Nephron progenitor cell (in vitro differentiated cells): ENCODE data around the gene PRKG1.
A peak's percentile ranks its signal among the peaks of the same experiment; 100 is the strongest.

ENCODE experiments used
- DNase-seq: peaks from one replicate; pipeline ENCODE4 v3.0.0; 2021
- H3K27ac Mint-ChIP-seq: 2 replicates; pipeline ENCODE4 v1.8.0; 2021; ENCODE audit warnings: mild to moderate bottlenecking, moderate library complexity, mixed read lengths
- H3K27me3 Mint-ChIP-seq: 2 replicates; pipeline ENCODE4 v1.8.0; 2021; ENCODE audit warnings: mild to moderate bottlenecking, low read depth, mixed read lengths; ENCODE audit not compliant: poor library complexity
- H3K36me3 Mint-ChIP-seq: 2 replicates; pipeline ENCODE4 v1.8.0; 2021; ENCODE audit warnings: low read depth, mixed read lengths
- H3K4me1 Mint-ChIP-seq: 2 replicates; pipeline ENCODE4 v1.8.0; 2021; ENCODE audit warnings: mixed read lengths
- H3K4me3 Mint-ChIP-seq: 2 replicates; pipeline ENCODE4 v1.8.0; 2021; ENCODE audit warnings: mild to moderate bottlenecking, moderate library complexity, mixed read lengths
- H3K9me3 Mint-ChIP-seq: 2 replicates; pipeline ENCODE4 v1.8.0; 2021; ENCODE audit warnings: mild to moderate bottlenecking, moderate library complexity, mixed read lengths
- CTCF ChIP-seq: fragments of 200-600 bp; sonication (generic); IDR thresholded peaks from 2 replicates; pipeline ENCODE4 v1.5.0; 2021; ENCODE audit warnings: antibody characterized with exemption

PRKG1 gene

DNA sequence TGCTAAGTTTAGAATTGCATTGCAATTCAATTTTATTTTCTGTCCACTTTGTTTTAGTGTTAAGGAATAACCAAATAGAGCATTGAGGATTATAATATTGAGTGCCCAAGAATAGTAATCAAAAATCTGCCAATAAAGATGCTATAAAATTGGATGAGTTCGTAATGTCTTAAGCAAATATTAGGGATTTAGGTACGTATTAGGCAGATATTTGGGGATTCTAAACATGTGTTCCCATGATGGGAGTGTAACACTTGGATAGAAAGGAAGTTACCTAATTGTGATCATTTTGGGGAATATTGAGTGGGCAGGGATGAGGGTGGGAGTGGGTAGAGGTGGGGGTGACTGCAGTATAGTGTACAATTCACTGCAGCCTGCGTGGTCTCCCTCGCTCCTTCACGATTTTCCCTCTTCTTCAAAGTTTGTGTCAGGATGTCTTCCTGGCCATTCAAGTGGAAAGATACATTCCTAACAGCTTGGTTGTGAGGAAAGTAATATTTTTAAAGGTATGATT, 1.3 kb upstream of the PRKG1 start:
- H3K4me1 Mint-ChIP-seq = peaks cover 28% of the 10 kb centered on the region
- H3K27me3 Mint-ChIP-seq = peaks cover 30% of the 10 kb centered on the region
- H3K4me3 Mint-ChIP-seq = peak overlapping the region; percentile 96
- H3K9me3 Mint-ChIP-seq = no peaks in the 10 kb centered on the region
- H3K27ac Mint-ChIP-seq = no peak overlapping the region
- H3K36me3 Mint-ChIP-seq = no peaks in the 10 kb centered on the region
- no peak for DNase-seq
- no peak for TF ChIP-seq CTCF

- peaks cover 30% of the 10 kb centered on the region for H3K27me3 Mint-ChIP-seq
- no peak for TF ChIP-seq CTCF
- no peaks in the 10 kb centered on the region for H3K36me3 Mint-ChIP-seq
- peak; percentile 42 for DNase-seq
- H3K9me3 Mint-ChIP-seq = no peaks in the 10 kb centered on the region
- H3K4me1 Mint-ChIP-seq = peaks cover 28% of the 10 kb centered on the region
- no peak overlapping the region for H3K27ac Mint-ChIP-seq
- H3K4me3 Mint-ChIP-seq = peak overlapping the region; percentile 96
Measured at GRCh38 chr10:51073453-51074237, 642 bp upstream of the PRKG1 start.

DNA sequence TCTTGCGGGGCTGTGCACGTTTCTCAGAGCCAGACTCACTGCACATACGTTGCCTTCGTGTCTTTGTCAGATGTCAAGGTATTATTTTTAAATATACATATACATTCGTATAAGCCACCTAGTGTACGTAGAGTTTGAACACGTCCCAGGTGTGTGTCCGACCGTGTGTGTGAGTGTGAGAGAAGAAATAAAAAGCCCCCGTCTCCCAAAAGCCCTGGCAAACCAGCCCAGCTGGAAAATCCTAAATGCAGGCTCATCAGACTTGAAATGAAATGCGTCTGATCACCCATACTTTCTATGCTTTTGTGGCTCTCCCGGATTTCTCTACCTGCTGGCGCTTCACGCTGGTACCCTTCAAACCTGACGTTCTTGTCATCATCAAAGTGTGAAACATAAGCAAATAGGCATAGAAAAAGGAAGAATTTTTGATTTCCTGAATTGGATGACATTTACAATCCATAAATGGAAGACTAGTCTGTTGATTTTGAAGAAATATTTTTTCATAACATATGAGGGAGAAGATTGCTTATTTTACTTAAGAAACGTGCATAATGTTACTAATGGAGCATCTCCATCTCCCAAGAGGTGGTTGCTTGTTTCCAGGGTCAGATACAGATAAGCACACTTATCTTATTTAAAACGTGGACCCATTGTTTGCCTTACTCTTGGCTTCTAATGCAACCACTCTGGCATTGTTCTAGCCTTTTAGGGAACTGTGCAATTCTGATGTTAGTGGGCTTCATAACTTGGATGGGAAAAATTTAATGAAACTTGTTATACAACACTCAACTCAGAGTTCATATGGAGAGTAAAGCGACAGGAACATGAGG, 971 bp downstream of the PRKG1 start:
- no peak for TF ChIP-seq CTCF
- peaks cover 30% of the 10 kb centered on the region for H3K27me3 Mint-ChIP-seq
- H3K27ac Mint-ChIP-seq = no peak overlapping the region
- DNase-seq = no peak
- H3K4me3 Mint-ChIP-seq = peak overlapping the region; percentile 96
- H3K9me3 Mint-ChIP-seq = no peaks in the 10 kb centered on the region
- H3K36me3 Mint-ChIP-seq = no peaks in the 10 kb centered on the region
- peaks cover 42% of the 10 kb centered on the region for H3K4me1 Mint-ChIP-seq

GRCh38 chr10:51075873-51076229, 1.6 kb downstream of the PRKG1 start:
- DNase-seq = no peak
- H3K4me1 Mint-ChIP-seq = peaks cover 48% of the 10 kb centered on the region
- H3K27me3 Mint-ChIP-seq = peaks cover 26% of the 10 kb centered on the region
- H3K9me3 Mint-ChIP-seq = no peaks in the 10 kb centered on the region
- H3K27ac Mint-ChIP-seq = no peak overlapping the region
- H3K4me3 Mint-ChIP-seq = peak overlapping the region; percentile 96
- H3K36me3 Mint-ChIP-seq = no peaks in the 10 kb centered on the region
- no peak for TF ChIP-seq CTCF

GRCh38 chr10:51076299-51076841, 2.1 kb downstream of the PRKG1 start:
- H3K27me3 Mint-ChIP-seq = peaks cover 26% of the 10 kb centered on the region
- TF ChIP-seq CTCF = no peak
- H3K9me3 Mint-ChIP-seq = no peaks in the 10 kb centered on the region
- DNase-seq = no peak
- H3K4me3 Mint-ChIP-seq = peak overlapping the region; percentile 96
- H3K4me1 Mint-ChIP-seq = peaks cover 48% of the 10 kb centered on the region
- H3K27ac Mint-ChIP-seq = no peak overlapping the region
- H3K36me3 Mint-ChIP-seq = no peaks in the 10 kb centered on the region
